ENCODE measurements around the gene PAPOLG.
A peak's percentile ranks its signal among the peaks of the same experiment; 100 is the strongest.
"Not testable (repeated sequence)": the region's sequence is repeated elsewhere in the genome, so short reads cannot be mapped to it uniquely, and the experiment has no call there.

PAPOLG gene

GRCh38 chr2:60821587-60822302, 65.7 kb downstream of the PAPOLG start:
- ATAC-seq, result no peak
- TF ChIP-seq ISL1 (CRISPR knock-in tag; IDR thresholded peaks at IDR 0.05) (no peak), ZNF8 (CRISPR knock-in tag; IDR thresholded peaks at IDR 0.05) (no peak), OSR1 (CRISPR knock-in tag; IDR thresholded peaks at IDR 0.05) (no peak)
- TF ChIP-seq, protein P1, sequence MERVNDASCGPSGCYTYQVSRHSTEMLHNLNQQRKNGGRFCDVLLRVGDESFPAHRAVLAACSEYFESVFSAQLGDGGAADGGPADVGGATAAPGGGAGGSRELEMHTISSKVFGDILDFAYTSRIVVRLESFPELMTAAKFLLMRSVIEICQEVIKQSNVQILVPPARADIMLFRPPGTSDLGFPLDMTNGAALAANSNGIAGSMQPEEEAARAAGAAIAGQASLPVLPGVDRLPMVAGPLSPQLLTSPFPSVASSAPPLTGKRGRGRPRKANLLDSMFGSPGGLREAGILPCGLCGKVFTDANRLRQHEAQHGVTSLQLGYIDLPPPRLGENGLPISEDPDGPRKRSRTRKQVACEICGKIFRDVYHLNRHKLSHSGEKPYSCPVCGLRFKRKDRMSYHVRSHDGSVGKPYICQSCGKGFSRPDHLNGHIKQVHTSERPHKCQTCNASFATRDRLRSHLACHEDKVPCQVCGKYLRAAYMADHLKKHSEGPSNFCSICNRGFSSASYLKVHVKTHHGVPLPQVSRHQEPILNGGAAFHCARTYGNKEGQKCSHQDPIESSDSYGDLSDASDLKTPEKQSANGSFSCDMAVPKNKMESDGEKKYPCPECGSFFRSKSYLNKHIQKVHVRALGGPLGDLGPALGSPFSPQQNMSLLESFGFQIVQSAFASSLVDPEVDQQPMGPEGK (CRISPR knock-in tag; IDR thresholded peaks at IDR 0.05; ENCODE audit: borderline replicate concordance), result no peak

GRCh38 chr2:60822987-60823386, 66.9 kb downstream of the PAPOLG start:
- no peak for ATAC-seq
- TF ChIP-seq, protein P1 (CRISPR knock-in tag; IDR thresholded peaks at IDR 0.05; ENCODE audit: borderline replicate concordance), result no peak
- TF ChIP-seq TCF4 (CRISPR knock-in tag; IDR thresholded peaks at IDR 0.05; ENCODE audit: borderline replicate concordance) (0 out of 2 replicates have a peak, but pooled peaks have one; percentile 16), RARB (CRISPR knock-in tag; IDR thresholded peaks at IDR 0.05) (no peak)

DNA sequence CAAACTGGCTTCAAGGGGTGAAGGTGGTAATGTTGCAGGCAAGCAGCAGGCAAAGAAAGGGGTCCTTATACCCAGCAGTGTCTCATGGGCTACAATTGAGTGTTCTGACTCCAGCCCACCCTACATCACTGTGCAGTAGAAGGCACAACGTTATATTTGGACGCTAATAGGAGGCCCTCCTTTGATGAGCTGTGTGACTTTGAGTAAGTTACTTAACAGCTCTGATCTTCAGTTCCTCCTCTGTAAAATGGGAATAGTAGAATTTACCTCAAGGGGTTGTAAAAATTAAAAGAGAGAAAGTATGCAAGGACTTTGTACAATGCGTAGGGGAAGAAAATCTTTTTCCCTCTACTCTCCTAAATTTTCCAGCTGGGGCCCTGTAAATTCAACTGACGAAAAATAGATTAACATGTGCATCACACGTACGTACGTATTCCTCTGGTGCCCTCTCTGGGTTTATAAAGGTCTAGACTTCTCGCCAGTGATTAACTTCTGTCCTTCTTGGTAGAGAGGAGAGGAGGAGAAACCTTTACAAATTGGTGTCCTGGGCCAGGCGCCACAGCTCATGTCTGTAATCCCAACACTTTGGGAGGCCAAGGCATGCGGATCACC, 67.7 kb downstream of the PAPOLG start:
- ATAC-seq, result no peak
- TF ChIP-seq ISL1 (CRISPR knock-in tag; IDR thresholded peaks at IDR 0.05), result no peak

DNA sequence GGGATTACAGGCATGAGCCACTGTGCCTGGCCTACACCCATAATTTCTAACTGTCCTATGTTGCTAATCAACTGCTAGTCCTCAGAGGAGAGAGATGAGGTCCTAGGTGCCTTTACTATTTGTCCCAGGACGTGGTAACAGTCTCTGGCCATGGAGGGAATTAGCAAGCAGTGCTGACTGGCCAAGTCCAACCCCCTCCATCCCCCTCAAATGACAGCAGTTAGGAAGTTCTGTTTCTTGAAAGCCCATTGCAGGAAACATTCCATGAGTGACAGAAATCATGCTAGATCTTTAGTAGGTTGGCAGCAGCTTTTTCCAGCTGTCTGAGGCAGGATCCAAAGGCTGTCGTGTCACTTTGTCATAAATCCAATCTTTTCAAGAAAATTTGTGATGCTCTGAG, 69.6 kb downstream of the PAPOLG start:
- ATAC-seq, result no peak
- no peak for TF ChIP-seq SNAI2 (CRISPR knock-in tag; IDR thresholded peaks at IDR 0.05)
- TF ChIP-seq OSR1 (CRISPR knock-in tag; IDR thresholded peaks at IDR 0.05), result no peak
- TF ChIP-seq ZFP3 (CRISPR knock-in tag; IDR thresholded peaks at IDR 0.05), result no peak
- no peak for TF ChIP-seq ZNF565 (CRISPR knock-in tag; conservative IDR thresholded peaks at IDR 0.05; ENCODE audit: low read depth)
- no peak for TF ChIP-seq CSRNP3 (CRISPR knock-in tag; IDR thresholded peaks at IDR 0.05)

GRCh38 chr2:60826111-60826510, 70.0 kb downstream of the PAPOLG start:
- ATAC-seq, result no peak
- TF ChIP-seq ZC3H10 (CRISPR knock-in tag; IDR thresholded peaks at IDR 0.05) (no peak), GLIS3 (CRISPR knock-in tag; IDR thresholded peaks at IDR 0.05) (no peak), ZNF70 (CRISPR knock-in tag; IDR thresholded peaks at IDR 0.05) (no peak), OSR1 (CRISPR knock-in tag; IDR thresholded peaks at IDR 0.05) (no peak), TSHZ2 (CRISPR knock-in tag; IDR thresholded peaks at IDR 0.05) (no peak), TCF4 (CRISPR knock-in tag; IDR thresholded peaks at IDR 0.05; ENCODE audit: borderline replicate concordance) (no peak), ARNTL (CRISPR knock-in tag; IDR thresholded peaks at IDR 0.05; ENCODE audit: borderline replicate concordance, low read depth) (no peak), CREB5 (CRISPR knock-in tag; IDR thresholded peaks at IDR 0.05; ENCODE audit: low read depth) (no peak), ESRRG (CRISPR knock-in tag; IDR thresholded peaks at IDR 0.05) (no peak), ZFP3 (CRISPR knock-in tag; IDR thresholded peaks at IDR 0.05) (no peak), PPARA (CRISPR knock-in tag; IDR thresholded peaks at IDR 0.05; ENCODE audit: borderline replicate concordance) (no peak), ZNF565 (CRISPR knock-in tag; conservative IDR thresholded peaks at IDR 0.05; ENCODE audit: low read depth) (no peak), ISL1 (CRISPR knock-in tag; IDR thresholded peaks at IDR 0.05) (no peak), TOX (CRISPR knock-in tag; IDR thresholded peaks at IDR 0.05; ENCODE audit: borderline replicate concordance) (no peak)
- TF ChIP-seq, protein P1 (CRISPR knock-in tag; IDR thresholded peaks at IDR 0.05; ENCODE audit: borderline replicate concordance), result no peak

- ATAC-seq, result not testable (repeated sequence)
Measured at GRCh38 chr2:60826860-60827259, 70.8 kb downstream of the PAPOLG start.
